H1 (cell line): ENCODE results near the gene AMPD1. TPM values are rescaled to one million over a fixed set of nuclear protein-coding genes. Genes with fewer than 3 reads are reported as not detected.

ENCODE experiments used
- CTCF ChIA-PET: fragments of 300-600 bp; sonication (Branson Sonifier 250); formaldehyde crosslinking; loops from one replicate; lab custom pipeline; 2021; ENCODE audit not compliant: partially characterized antibody; lab: Charles Lee
- POLR2A ChIA-PET: fragments of 300-600 bp; sonication (Branson Sonifier 250); formaldehyde crosslinking; loops from one replicate; lab custom pipeline; 2021; ENCODE audit warnings: inconsistent platforms; ENCODE audit not compliant: partially characterized antibody; lab: Charles Lee
- DNase-seq, 2 experiments: peaks; one replicate each; pipeline versions ENCODE4 v3.0.0 to v3.0.0-alpha.2; 2010 to 2022; ENCODE audit warnings: low spot score in 2 of 2, low read depth in 1 of 2, mixed read lengths in 1 of 2
- FAIRE-seq: peaks from 2 replicates; lab custom pipeline; 2011; peaks lifted over from hg19 to GRCh38; lab: Jason Lieb, UNC
- H2AFZ ChIP-seq: 2 replicates; pipeline ENCODE4 v1.8.1; 2012; ENCODE audit warnings: low read length, inconsistent platforms
- H2AK5ac ChIP-seq: 2 replicates; pipeline ENCODE4 v1.6.1; 2013; ENCODE audit warnings: low read depth, low read length
- H2BK120ac ChIP-seq: replicated peaks from 2 replicates; pipeline ENCODE3; 2013; ENCODE audit warnings: low read depth, low read length, inconsistent platforms
- H2BK12ac ChIP-seq: 2 replicates; pipeline ENCODE4 v1.6.1; 2013; ENCODE audit warnings: low read depth, low read length
- H2BK15ac ChIP-seq: 2 replicates; pipeline ENCODE4 v1.6.1; 2013; ENCODE audit warnings: low read length
- H2BK20ac ChIP-seq: 2 replicates; pipeline ENCODE4 v1.6.1; 2013; ENCODE audit warnings: low read length
- H2BK5ac ChIP-seq: 2 replicates; pipeline ENCODE4 v1.6.1; 2013; ENCODE audit warnings: low read depth, low read length
- H3K14ac ChIP-seq: 2 replicates; pipeline ENCODE4 v1.6.1; 2013; ENCODE audit warnings: inconsistent platforms; ENCODE audit not compliant: insufficient read length
- H3K18ac ChIP-seq: 2 replicates; pipeline ENCODE4 v1.6.1; 2013; ENCODE audit warnings: low read length; ENCODE audit errors: extremely low read depth
- H3K23ac ChIP-seq: 2 replicates; pipeline ENCODE4 v1.6.1; 2013; ENCODE audit warnings: inconsistent platforms; ENCODE audit not compliant: insufficient read length
- H3K23me2 ChIP-seq: 2 replicates; pipeline ENCODE4 v1.6.1; 2013; ENCODE audit warnings: low read depth, low read length
- H3K27ac ChIP-seq: 2 replicates; pipeline ENCODE4 v1.6.1; 2011; ENCODE audit warnings: low read depth, low read length, inconsistent platforms
- H3K27me3 ChIP-seq, 4 experiments: replicated peaks in 1 of 4; 1 replicate in 1 of 4; 2 replicates in 3 of 4; pipeline versions ENCODE4 v1.6.1 to v1.8.1; 2011 to 2013; ENCODE audit warnings: low read length in 3 of 4, mild to moderate bottlenecking in 3 of 4, inconsistent platforms in 2 of 4, mixed read lengths in 2 of 4, moderate library complexity in 1 of 4; ENCODE audit not compliant: control insufficient read depth in 3 of 4, insufficient read depth in 3 of 4; ENCODE audit errors: extremely low read depth in 1 of 4
- H3K36me3 ChIP-seq, 4 experiments: 2 replicates each; pipeline versions ENCODE4 v1.6.1 to v1.8.1; 2011 to 2013; ENCODE audit warnings: mild to moderate bottlenecking in 4 of 4, low read length in 3 of 4, moderate library complexity in 2 of 4, control low read depth in 1 of 4, inconsistent platforms in 1 of 4; ENCODE audit not compliant: insufficient read depth in 4 of 4, control insufficient read depth in 2 of 4
- H3K4ac ChIP-seq: replicated peaks from 2 replicates; pipeline ENCODE3; 2013; ENCODE audit warnings: low read length, low read depth, mixed read lengths, inconsistent platforms; ENCODE audit not compliant: insufficient read length
- H3K4me1 ChIP-seq, 4 experiments: replicated peaks in 1 of 4; 1 replicate in 1 of 4; 2 replicates in 3 of 4; pipeline versions ENCODE4 v1.6.1 to v1.8.1; 2011 to 2013; ENCODE audit warnings: low read length in 3 of 4, inconsistent platforms in 2 of 4, mixed read lengths in 1 of 4; ENCODE audit not compliant: insufficient read depth in 4 of 4, control insufficient read depth in 3 of 4
- H3K4me2 ChIP-seq, 2 experiments: 2 replicates each; pipeline versions ENCODE4 v1.6.1 to v1.8.1; 2011 to 2013; ENCODE audit warnings: low read depth in 2 of 2, low read length in 2 of 2, control low read depth in 1 of 2, inconsistent platforms in 1 of 2, mild to moderate bottlenecking in 1 of 2; ENCODE audit not compliant: insufficient read depth in 1 of 2
- H3K4me3 ChIP-seq, 4 experiments: fragments of 200-600, 300-600 bp in 1 of 4; sonication (generic), shearing (Covaris generic), sonication (Bioruptor Twin) in 1 of 4; 2 replicates each; pipeline versions ENCODE4 v1.5.1 to v1.8.1; 2011 to 2016; ENCODE audit warnings: low read length in 4 of 4, low read depth in 3 of 4, control low read depth in 2 of 4, inconsistent platforms in 2 of 4, mild to moderate bottlenecking in 2 of 4, mixed read lengths in 1 of 4, moderate library complexity in 1 of 4; ENCODE audit not compliant: insufficient read depth in 2 of 4; ENCODE audit errors: extremely low read depth in 1 of 4
- H3K56ac ChIP-seq: replicated peaks from 2 replicates; pipeline ENCODE3; 2013; ENCODE audit warnings: low read depth, mild to moderate bottlenecking, mixed read lengths, low read length, inconsistent platforms; ENCODE audit not compliant: insufficient read length
- H3K79me1 ChIP-seq: 2 replicates; pipeline ENCODE4 v1.6.1; 2013; ENCODE audit warnings: low read depth, low read length, control low read depth
- H3K79me2 ChIP-seq, 2 experiments: 2 replicates each; pipeline versions ENCODE4 v1.6.1 to v1.8.1; 2012 to 2013; ENCODE audit warnings: low read length in 2 of 2, mild to moderate bottlenecking in 2 of 2, inconsistent platforms in 1 of 2; ENCODE audit not compliant: insufficient read depth in 2 of 2, control insufficient read depth in 1 of 2
- H3K9ac ChIP-seq, 4 experiments: replicated peaks in 1 of 4; 1 replicate in 1 of 4; 2 replicates in 3 of 4; pipeline versions ENCODE4 v1.6.1 to v1.8.1; 2011 to 2013; ENCODE audit warnings: low read depth in 3 of 4, low read length in 3 of 4, control low read depth in 2 of 4, mild to moderate bottlenecking in 2 of 4, moderate library complexity in 2 of 4, inconsistent platforms in 1 of 4; ENCODE audit errors: extremely low read depth in 1 of 4
- H3K9me3 ChIP-seq, 2 experiments: 2 replicates each; pipeline versions ENCODE4 v1.6.1 to v1.8.1; 2012 to 2013; ENCODE audit warnings: mild to moderate bottlenecking in 2 of 2, moderate library complexity in 2 of 2, control low read depth in 1 of 2, inconsistent platforms in 1 of 2, low read depth in 1 of 2, low read length in 1 of 2, mixed read lengths in 1 of 2; ENCODE audit not compliant: insufficient read depth in 2 of 2
- H4K20me1 ChIP-seq, 2 experiments: replicated peaks in 1 of 2; 2 replicates each; pipeline versions ENCODE3 to v1.8.1; 2011 to 2013; ENCODE audit warnings: inconsistent platforms in 2 of 2, low read length in 2 of 2, mild to moderate bottlenecking in 1 of 2; ENCODE audit not compliant: insufficient read depth in 2 of 2, control insufficient read depth in 1 of 2
- H4K5ac ChIP-seq: 2 replicates; pipeline ENCODE4 v1.6.1; 2013; ENCODE audit warnings: low read length, low read depth, mixed read lengths, inconsistent platforms; ENCODE audit not compliant: insufficient read length
- H4K8ac ChIP-seq: 2 replicates; pipeline ENCODE4 v1.8.0; 2013; ENCODE audit warnings: mild to moderate bottlenecking, moderate library complexity, low read length, inconsistent platforms; ENCODE audit not compliant: insufficient read depth; ENCODE audit errors: extremely low read depth
- H4K91ac ChIP-seq: replicated peaks from 2 replicates; pipeline ENCODE3; 2013; ENCODE audit warnings: low read length, mixed read lengths, inconsistent platforms; ENCODE audit not compliant: insufficient read length
- EZH2 ChIP-seq: fragments of 200-600 bp; sonication (generic); IDR thresholded peaks from 2 replicates; pipeline ENCODE4 v1.7.1; 2012; ENCODE audit warnings: low read depth, mild to moderate bottlenecking, moderate library complexity, low read length, inconsistent platforms; ENCODE audit not compliant: severe bottlenecking
- KDM4A ChIP-seq: IDR thresholded peaks from one replicate; pipeline ENCODE4 v1.7.1; 2012; ENCODE audit warnings: low read depth, mild to moderate bottlenecking, moderate library complexity, low read length, inconsistent platforms; ENCODE audit not compliant: severe bottlenecking
- POLR2A ChIP-seq, 2 experiments: IDR thresholded peaks; 1 replicate in 1 of 2; 2 replicates in 1 of 2; pipeline ENCODE4 v1.6.1; 2011; ENCODE audit warnings: low read depth in 2 of 2, low read length in 2 of 2, mild to moderate bottlenecking in 2 of 2; ENCODE audit errors: control extremely low read depth in 1 of 2
- POLR2AphosphoS5 ChIP-seq: IDR thresholded peaks from 2 replicates; pipeline ENCODE4 v1.6.1; 2011; ENCODE audit warnings: low read depth, low read length
- SP1 ChIP-seq: IDR thresholded peaks from 2 replicates; pipeline ENCODE4 v1.6.1; 2011; ENCODE audit warnings: low read depth, low read length
- WGBS, 2 experiments: shearing (Covaris generic) in 1 of 2; methylation state at CpG; one replicate each; pipeline versions ENCODE4 v1.1.6 to v1.1.7; 2013 to 2015; ENCODE audit warnings: low lambda C conversion rate in 2 of 2, mixed read lengths in 2 of 2, inconsistent platforms in 1 of 2, low coverage in 1 of 2, missing lambda C conversion rate in 1 of 2; ENCODE audit not compliant: insufficient replicate concordance in 2 of 2, insufficient coverage in 1 of 2, insufficient read length in 1 of 2; ENCODE audit errors: extremely low coverage in 1 of 2, missing lambda C conversion rate in 1 of 2; 5-methylcytosine and 5-hydroxymethylcytosine counted together
- polyA plus RNA-seq, 7 experiments: library from polyadenylated mRNA; depleted of rRNA in 3 of 7; stranded (reverse) in 5 of 7; unstranded in 2 of 7; fragments of >200 nt in 5 of 7; fragments of 200-250 nt in 2 of 7; gene quantifications; 1 replicate in 5 of 7; 2 replicates in 1 of 7; 4 replicates in 1 of 7; pipeline versions ENCODE4 v1.2.1 to v1.2.3, GENCODE V29; 2011 to 2013; ENCODE audit warnings: missing spikeins in 2 of 7, mixed read lengths in 2 of 7
- total RNA-seq: library from RNA; stranded (reverse); fragmentation: NEBNext Ultra II Directional; extraction: Animal tissue kit (Norgen Biotek cat#: 25700); gene quantifications from 2 replicates; pipeline ENCODE4 v1.2.1, GENCODE V29; 2021
- TF ChIP-seq, protein P1 (sequence below): IDR thresholded peaks from 2 replicates; pipeline ENCODE4 v1.6.1; 2011; ENCODE audit warnings: low read length, improper control_type of control experiment

The AMPD1 gene
- total and polyA plus RNA-seq, 2 of the 8 experiments (the other 6 are each of a cell fraction or from before 2014, with no cell fraction given) = not detected

- CTCF ChIA-PET = interaction anchor here (0.7 to 1.3 kb wide), 4 partner anchors 14 to 359 kb away, joined by 3 to 4 read pairs (median 3); partner anchors contain the start of gene DENND2C
Observed at GRCh38 chr1:114692947-114693346, 2.4 kb downstream of the AMPD1 start.

More at GRCh38 chr1:114692947-114693346, 2.4 kb downstream of the AMPD1 start:
- no peak overlapping the region for H2BK120ac ChIP-seq
- H3K4me2 ChIP-seq = no peak overlapping the region
- TF ChIP-seq EZH2 = no peak
- TF ChIP-seq SP1 = no peak
- TF ChIP-seq KDM4A = no peak
- TF ChIP-seq POLR2A (IDR thresholded peaks at IDR 0.05; ENCODE audit: control extremely low read depth in 1 of 2, low read depth in 2 of 2, low read length in 2 of 2) = no peak
- TF ChIP-seq, protein P1, sequence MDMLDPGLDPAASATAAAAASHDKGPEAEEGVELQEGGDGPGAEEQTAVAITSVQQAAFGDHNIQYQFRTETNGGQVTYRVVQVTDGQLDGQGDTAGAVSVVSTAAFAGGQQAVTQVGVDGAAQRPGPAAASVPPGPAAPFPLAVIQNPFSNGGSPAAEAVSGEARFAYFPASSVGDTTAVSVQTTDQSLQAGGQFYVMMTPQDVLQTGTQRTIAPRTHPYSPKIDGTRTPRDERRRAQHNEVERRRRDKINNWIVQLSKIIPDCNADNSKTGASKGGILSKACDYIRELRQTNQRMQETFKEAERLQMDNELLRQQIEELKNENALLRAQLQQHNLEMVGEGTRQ = no peak
- no peak for TF ChIP-seq POLR2AphosphoS5
- no peak overlapping the region for H2BK12ac ChIP-seq
- H4K20me1 ChIP-seq = no peaks in the 10 kb centered on the region
- no peak overlapping the region for H4K91ac ChIP-seq
- no peak overlapping the region for H2AK5ac ChIP-seq
- H2BK20ac ChIP-seq = no peak overlapping the region
- H3K79me1 ChIP-seq = no peaks in the 10 kb centered on the region
- H3K56ac ChIP-seq = no peak overlapping the region
- DNase-seq (no peak), FAIRE-seq (no peak)
- no peak overlapping the region for H3K4ac ChIP-seq
- WGBS, 2 experiments = 94% methylated on average over 3 of the region's 3 CpGs; no CpG with 5 or more reads in 1 of the 2 experiments
- H3K9me3 ChIP-seq = no peaks in the 10 kb centered on the region
- no peaks in the 10 kb centered on the region for H3K79me2 ChIP-seq
- H3K4me3 ChIP-seq = no peak overlapping the region
- no peak overlapping the region for H2AFZ ChIP-seq
- no peak overlapping the region for H3K14ac ChIP-seq
- no peaks in the 10 kb centered on the region for H3K23me2 ChIP-seq
- H3K36me3 ChIP-seq = no peaks in the 10 kb centered on the region
- H3K18ac ChIP-seq = no peak overlapping the region
- no peak overlapping the region for H4K5ac ChIP-seq
- H3K27me3 ChIP-seq = no peaks in the 10 kb centered on the region
- H3K9ac ChIP-seq = no peak overlapping the region
- no peak overlapping the region for H4K8ac ChIP-seq
- H2BK5ac ChIP-seq = no peak overlapping the region
- POLR2A ChIA-PET = interaction anchor here (0.6 to 3.4 kb wide), 4 partner anchors 8 to 65 kb away, joined by 3 to 10 read pairs (median 4); partner anchors contain the start of gene CSDE1
- H2BK15ac ChIP-seq = no peak overlapping the region
- no peak overlapping the region for H3K27ac ChIP-seq
- H3K23ac ChIP-seq = no peak overlapping the region
- H3K4me1 ChIP-seq = no peaks in the 10 kb centered on the region
